Activated CD4-positive, alpha-beta T cell treated with anti-CD3 and anti-CD28 coated beads, Interleukin-2, amount 50 U/mL, for 48 hours (primary cell): ENCODE data around the gene SSPN.

Source experiments
- DNase-seq, 2 experiments: peaks; one replicate each; pipeline ENCODE4 v3.0.0-alpha.2; 2020

The SSPN gene

GRCh38 chr12:26287671-26288381, 92.5 kb downstream of the SSPN start:
- DNase-seq: no peak

DNA sequence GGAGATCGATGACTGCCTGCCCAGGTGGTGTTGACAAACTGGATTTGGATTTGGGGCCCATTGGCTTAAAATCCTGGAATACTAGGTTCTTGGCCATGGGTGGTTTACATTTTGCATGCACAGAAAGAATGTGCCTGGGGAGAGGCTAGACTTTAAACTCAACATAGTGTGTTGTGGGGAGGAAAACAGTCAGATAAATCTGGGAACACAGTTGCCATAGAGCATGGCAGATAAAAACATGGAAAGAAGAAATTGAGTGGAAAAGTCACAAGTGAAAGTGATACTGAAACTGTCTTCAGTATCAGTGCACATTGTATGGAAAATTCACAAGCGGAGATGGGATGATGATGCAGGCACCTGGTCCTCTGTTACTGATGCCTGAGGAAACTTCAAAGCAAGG, 95.2 kb downstream of the SSPN start:
- no peak for DNase-seq

DNA sequence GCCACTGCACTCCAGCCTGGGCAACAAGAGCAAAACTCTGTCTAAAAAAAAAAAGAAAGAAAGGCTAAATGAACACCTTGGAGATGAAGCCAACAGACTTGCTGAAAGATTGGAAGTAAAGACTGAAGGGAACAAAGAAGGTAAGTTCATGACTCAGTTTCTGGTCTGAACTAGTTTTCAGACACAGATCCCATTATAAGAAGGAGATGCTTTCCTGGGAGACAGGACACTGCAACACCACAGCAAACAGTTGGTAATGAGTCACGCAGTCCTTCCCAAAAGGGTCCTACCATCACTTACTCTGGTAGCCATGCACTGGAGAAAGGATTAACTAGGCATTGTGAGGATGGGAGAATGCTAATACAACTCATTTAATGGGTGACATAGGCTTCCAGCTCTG, 97.2 kb downstream of the SSPN start:
- no peak for DNase-seq

- DNase-seq: no peak
Measured at GRCh38 chr12:26293612-26294011, 98.2 kb downstream of the SSPN start.

GRCh38 chr12:26295001-26295400, 99.6 kb downstream of the SSPN start:
- DNase-seq: no peak

DNA sequence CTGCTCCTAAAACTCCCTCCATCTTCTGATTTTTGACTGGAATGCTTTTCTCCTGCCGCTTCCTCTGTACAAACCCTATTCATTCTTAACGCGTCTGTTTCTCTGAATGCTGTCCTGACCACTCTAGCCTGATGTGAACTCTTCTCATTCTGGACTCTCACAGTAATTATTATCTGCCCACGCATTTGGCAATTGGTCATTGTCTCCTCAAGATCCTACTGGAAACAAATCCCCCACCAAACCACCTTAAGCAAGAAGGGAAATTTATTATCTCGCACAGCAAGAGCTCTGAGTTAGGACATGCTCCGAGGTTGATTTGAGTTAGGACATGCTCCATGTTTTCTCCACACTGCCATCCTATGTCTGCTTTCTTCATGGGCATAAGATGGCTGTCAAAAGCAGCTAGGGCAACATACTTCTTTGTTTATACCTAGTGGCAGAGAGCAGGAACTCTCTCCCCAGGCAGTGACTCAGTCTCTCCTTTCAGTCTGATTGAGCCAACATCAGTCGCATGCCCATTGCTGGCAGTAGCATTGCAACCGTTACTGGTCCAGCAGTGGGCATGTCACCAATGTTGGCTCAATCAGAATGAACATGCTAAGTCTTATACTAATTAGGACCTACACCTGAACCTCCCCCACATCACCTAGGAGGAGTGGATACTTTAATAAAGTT, 102.2 kb downstream of the SSPN start:
- peak in 1 of 2 experiments; percentile 9 for DNase-seq

GRCh38 chr12:26298785-26299621, 103.6 kb downstream of the SSPN start:
- DNase-seq: no peak

GRCh38 chr12:26299751-26300150, 104.4 kb downstream of the SSPN start:
- no peak for DNase-seq
